GM23338 (cell line): ENCODE data around the gene A3GALT2.
A peak's percentile ranks its signal among the peaks of the same experiment; 100 is the strongest.

ENCODE experiments used
- CREB1 ChIP-seq: fragments of 250-450 bp; sonication (Bioruptor Pico); IDR thresholded peaks from 2 replicates; pipeline ENCODE4 v1.5.0; 2020; ENCODE audit warnings: low read depth, mild to moderate bottlenecking, moderate library complexity
- CTCF ChIP-seq, 2 experiments: fragments of 200-600 bp in 1 of 2; sonication (generic) in 1 of 2; conservative IDR thresholded peaks; 2 replicates each; pipeline versions ENCODE4 v1.5.1 to v1.6.1; 2016 to 2017; ENCODE audit warnings: antibody characterized with exemption in 2 of 2, low read depth in 2 of 2, mild to moderate bottlenecking in 2 of 2, moderate library complexity in 1 of 2
- EZH2 ChIP-seq: fragments of 200-600 bp; sonication (generic); IDR thresholded peaks from one replicate; pipeline ENCODE4 v1.8.0; 2017; ENCODE audit warnings: antibody characterized with exemption, mild to moderate bottlenecking, low read depth; ENCODE audit not compliant: unreplicated experiment
- EZH2phosphoT487 ChIP-seq: fragments of 200-600 bp; sonication (generic); IDR thresholded peaks from one replicate; pipeline ENCODE4 v1.8.1; 2018; ENCODE audit warnings: antibody characterized with exemption; ENCODE audit not compliant: unreplicated experiment
- NANOG ChIP-seq: IDR thresholded peaks from 2 replicates; pipeline ENCODE4 v1.6.1; 2016; ENCODE audit warnings: antibody characterized with exemption, borderline replicate concordance
- POLR2AphosphoS5 ChIP-seq: IDR thresholded peaks from 2 replicates; pipeline ENCODE4 v1.6.1; 2016; ENCODE audit warnings: antibody characterized with exemption, low read depth
- ZNF114 ChIP-seq: fragments of 250-450 bp; sonication (Bioruptor Pico); IDR thresholded peaks from 2 replicates; pipeline ENCODE4 v1.5.0; 2020; ENCODE audit warnings: mild to moderate bottlenecking, moderate library complexity
- ZNF331 ChIP-seq: fragments of 250-450 bp; sonication (Bioruptor Pico); IDR thresholded peaks from 2 replicates; pipeline ENCODE4 v1.5.0; 2020; ENCODE audit warnings: low read depth, mild to moderate bottlenecking, moderate library complexity
- TF ChIP-seq, protein P1 (sequence below): IDR thresholded peaks from one replicate; pipeline ENCODE4 v1.6.1; 2018; ENCODE audit warnings: antibody characterized with exemption; ENCODE audit not compliant: unreplicated experiment
- TF ChIP-seq, protein P2 (sequence below): fragments of 250-450 bp; sonication (Bioruptor Pico); IDR thresholded peaks from 2 replicates; pipeline ENCODE4 v1.5.0; 2020; ENCODE audit warnings: mild to moderate bottlenecking, moderate library complexity

DNA sequence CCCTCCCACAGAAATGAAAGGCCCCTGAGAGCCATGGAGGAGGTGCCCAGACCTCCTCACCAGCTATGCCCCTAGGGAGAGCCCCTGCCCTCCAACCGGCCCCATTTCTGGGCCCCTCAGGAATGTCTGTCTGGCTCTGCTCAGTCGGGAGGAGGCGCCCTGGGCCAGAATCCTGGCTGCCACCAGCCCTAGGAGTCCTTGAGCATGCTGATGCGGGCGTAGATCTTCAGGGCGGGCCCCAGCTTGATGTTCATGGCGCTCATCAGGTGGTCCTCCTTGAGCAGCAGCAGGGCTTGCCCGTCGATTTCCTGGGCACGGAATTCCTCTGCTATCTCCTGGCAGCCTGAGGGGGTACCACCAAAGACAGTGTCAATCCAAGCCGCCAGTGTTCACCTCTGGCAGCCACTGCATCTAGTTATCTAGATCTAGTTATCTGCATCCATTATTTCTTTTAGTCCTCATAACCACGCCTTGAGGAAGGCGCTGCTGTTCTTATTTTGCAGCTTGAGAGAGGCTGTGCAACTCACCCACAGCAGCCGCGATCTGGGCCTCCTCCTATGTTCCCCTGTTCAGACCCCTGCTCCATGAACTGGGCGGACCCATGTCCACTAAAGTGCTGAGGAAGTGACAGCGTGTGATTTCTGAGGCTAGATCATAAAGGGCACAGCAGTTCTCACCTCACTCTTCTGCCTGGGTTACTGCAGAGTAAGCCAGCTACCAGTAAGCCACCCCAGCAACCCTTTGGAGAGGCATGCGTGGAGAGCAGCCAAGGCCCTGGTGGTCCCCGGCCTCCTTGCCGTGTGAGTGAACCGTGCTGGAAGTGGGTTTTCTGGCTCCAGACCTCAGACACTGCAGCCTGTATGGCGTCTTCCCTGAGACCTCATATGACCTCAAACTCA, 4.0 kb upstream of the A3GALT2 start:
- 0 out of 4 replicates have a peak, but pooled peaks of 1 of the 2 experiments have one; percentile 13 for TF ChIP-seq CTCF (conservative IDR thresholded peaks at IDR 0.05; ENCODE audit: low read depth in 2 of 2)
- TF ChIP-seq EZH2 = no peak
- TF ChIP-seq ZNF114 (CRISPR knock-in tag) = no peak
- no peak for TF ChIP-seq EZH2phosphoT487
- TF ChIP-seq, protein P1, sequence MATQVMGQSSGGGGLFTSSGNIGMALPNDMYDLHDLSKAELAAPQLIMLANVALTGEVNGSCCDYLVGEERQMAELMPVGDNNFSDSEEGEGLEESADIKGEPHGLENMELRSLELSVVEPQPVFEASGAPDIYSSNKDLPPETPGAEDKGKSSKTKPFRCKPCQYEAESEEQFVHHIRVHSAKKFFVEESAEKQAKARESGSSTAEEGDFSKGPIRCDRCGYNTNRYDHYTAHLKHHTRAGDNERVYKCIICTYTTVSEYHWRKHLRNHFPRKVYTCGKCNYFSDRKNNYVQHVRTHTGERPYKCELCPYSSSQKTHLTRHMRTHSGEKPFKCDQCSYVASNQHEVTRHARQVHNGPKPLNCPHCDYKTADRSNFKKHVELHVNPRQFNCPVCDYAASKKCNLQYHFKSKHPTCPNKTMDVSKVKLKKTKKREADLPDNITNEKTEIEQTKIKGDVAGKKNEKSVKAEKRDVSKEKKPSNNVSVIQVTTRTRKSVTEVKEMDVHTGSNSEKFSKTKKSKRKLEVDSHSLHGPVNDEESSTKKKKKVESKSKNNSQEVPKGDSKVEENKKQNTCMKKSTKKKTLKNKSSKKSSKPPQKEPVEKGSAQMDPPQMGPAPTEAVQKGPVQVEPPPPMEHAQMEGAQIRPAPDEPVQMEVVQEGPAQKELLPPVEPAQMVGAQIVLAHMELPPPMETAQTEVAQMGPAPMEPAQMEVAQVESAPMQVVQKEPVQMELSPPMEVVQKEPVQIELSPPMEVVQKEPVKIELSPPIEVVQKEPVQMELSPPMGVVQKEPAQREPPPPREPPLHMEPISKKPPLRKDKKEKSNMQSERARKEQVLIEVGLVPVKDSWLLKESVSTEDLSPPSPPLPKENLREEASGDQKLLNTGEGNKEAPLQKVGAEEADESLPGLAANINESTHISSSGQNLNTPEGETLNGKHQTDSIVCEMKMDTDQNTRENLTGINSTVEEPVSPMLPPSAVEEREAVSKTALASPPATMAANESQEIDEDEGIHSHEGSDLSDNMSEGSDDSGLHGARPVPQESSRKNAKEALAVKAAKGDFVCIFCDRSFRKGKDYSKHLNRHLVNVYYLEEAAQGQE = no peak
- no peak for TF ChIP-seq POLR2AphosphoS5
- TF ChIP-seq NANOG = no peak
- TF ChIP-seq ZNF331 (CRISPR knock-in tag) = no peak
- TF ChIP-seq, protein P2, sequence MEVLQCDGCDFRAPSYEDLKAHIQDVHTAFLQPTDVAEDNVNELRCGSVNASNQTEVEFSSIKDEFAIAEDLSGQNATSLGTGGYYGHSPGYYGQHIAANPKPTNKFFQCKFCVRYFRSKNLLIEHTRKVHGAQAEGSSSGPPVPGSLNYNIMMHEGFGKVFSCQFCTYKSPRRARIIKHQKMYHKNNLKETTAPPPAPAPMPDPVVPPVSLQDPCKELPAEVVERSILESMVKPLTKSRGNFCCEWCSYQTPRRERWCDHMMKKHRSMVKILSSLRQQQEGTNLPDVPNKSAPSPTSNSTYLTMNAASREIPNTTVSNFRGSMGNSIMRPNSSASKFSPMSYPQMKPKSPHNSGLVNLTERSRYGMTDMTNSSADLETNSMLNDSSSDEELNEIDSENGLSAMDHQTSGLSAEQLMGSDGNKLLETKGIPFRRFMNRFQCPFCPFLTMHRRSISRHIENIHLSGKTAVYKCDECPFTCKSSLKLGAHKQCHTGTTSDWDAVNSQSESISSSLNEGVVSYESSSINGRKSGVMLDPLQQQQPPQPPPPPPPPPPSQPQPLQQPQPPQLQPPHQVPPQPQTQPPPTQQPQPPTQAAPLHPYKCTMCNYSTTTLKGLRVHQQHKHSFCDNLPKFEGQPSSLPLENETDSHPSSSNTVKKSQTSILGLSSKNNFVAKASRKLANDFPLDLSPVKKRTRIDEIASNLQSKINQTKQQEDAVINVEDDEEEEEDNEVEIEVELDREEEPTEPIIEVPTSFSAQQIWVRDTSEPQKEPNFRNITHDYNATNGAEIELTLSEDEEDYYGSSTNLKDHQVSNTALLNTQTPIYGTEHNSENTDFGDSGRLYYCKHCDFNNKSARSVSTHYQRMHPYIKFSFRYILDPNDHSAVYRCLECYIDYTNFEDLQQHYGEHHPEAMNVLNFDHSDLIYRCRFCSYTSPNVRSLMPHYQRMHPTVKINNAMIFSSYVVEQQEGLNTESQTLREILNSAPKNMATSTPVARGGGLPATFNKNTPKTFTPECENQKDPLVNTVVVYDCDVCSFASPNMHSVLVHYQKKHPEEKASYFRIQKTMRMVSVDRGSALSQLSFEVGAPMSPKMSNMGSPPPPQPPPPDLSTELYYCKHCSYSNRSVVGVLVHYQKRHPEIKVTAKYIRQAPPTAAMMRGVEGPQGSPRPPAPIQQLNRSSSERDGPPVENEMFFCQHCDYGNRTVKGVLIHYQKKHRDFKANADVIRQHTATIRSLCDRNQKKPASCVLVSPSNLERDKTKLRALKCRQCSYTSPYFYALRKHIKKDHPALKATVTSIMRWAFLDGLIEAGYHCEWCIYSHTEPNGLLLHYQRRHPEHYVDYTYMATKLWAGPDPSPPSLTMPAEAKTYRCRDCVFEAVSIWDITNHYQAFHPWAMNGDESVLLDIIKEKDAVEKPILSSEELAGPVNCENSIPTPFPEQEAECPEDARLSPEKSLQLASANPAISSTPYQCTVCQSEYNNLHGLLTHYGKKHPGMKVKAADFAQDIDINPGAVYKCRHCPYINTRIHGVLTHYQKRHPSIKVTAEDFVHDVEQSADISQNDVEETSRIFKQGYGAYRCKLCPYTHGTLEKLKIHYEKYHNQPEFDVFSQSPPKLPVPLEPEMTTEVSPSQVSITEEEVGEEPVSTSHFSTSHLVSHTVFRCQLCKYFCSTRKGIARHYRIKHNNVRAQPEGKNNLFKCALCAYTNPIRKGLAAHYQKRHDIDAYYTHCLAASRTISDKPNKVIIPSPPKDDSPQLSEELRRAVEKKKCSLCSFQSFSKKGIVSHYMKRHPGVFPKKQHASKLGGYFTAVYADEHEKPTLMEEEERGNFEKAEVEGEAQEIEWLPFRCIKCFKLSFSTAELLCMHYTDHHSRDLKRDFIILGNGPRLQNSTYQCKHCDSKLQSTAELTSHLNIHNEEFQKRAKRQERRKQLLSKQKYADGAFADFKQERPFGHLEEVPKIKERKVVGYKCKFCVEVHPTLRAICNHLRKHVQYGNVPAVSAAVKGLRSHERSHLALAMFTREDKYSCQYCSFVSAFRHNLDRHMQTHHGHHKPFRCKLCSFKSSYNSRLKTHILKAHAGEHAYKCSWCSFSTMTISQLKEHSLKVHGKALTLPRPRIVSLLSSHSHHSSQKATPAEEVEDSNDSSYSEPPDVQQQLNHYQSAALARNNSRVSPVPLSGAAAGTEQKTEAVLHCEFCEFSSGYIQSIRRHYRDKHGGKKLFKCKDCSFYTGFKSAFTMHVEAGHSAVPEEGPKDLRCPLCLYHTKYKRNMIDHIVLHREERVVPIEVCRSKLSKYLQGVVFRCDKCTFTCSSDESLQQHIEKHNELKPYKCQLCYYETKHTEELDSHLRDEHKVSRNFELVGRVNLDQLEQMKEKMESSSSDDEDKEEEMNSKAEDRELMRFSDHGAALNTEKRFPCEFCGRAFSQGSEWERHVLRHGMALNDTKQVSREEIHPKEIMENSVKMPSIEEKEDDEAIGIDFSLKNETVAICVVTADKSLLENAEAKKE = no peak
- TF ChIP-seq CREB1 (CRISPR knock-in tag) = no peak
